Right hindlimb (tissue), 1 donor: Measurements from ENCODE around the gene CARHSP1.
"Not testable (repeated sequence)": the region's sequence is repeated elsewhere in the genome, so short reads cannot be mapped to it uniquely, and the experiment has no call there.

Source experiments
- DNase-seq: peaks from one replicate; pipeline ENCODE4 v3.0.0-alpha.2; 2018

The CARHSP1 gene

DNA sequence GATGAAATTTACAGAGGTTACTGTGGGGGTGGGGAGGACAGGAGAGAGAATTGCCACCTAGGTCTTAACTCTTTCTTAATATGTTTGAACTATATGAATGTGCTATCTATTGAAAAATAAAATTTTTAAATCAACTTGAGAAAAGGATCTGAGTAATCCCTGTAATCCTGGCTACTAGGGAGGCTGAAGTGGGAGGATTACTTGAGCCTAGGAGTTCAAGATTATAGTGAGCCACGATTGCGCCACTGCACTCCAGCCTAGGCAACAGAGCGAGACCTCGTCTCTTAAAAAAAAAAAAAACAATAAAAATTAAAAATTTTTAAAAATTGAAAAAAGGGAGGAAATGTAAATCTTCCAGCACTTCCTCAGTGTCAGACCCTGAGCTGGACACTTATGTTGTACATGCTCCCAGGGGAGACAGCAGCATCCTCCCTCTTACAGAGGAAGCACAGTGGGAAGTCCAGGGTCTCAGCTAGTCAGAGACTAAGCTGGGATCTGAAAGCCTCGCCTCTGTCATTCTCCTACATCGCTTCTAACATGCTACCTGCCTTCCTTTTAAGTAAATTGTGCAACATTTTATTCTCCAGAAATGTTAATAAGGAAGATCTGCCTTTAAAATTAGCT, 49.3 kb downstream of the CARHSP1 start:
- DNase-seq: no peak

DNA sequence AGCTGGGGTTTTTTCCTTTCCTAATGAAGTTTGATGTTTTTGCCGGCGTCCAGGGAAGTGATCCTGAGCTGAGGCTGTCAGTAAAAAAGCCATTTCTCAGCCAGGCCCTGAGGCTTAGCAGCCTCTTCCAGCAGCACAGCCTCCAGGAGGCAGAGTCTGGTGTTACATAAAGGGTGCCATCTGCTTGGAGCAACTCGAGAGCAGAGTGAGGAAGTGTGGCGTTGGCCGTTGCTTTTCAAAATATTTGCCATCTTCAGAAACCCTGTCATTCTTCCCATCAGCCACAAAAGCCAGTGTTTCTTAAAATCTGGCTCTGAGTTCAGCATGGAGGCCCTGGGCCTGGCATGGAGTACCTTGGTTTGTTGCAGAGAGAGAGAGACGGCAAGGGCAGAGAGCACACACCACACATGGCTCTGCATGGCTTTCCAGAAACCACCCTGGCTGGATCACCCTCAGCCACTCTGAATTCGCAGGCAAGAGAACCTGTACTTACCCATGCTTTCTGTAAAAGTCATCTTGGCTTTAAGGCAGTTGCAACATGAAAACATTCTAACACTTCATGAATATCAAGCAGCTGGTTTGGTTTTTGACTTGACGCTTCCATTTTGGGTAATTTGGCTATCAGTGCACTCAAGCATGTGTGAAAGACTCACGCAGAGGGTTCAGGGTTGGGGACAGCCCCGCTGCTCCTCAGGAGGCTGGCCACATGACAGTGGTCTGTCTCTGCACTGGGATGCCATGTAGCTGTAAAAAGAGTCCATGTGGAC, 50.1 kb downstream of the CARHSP1 start:
- DNase-seq: no peak

DNA sequence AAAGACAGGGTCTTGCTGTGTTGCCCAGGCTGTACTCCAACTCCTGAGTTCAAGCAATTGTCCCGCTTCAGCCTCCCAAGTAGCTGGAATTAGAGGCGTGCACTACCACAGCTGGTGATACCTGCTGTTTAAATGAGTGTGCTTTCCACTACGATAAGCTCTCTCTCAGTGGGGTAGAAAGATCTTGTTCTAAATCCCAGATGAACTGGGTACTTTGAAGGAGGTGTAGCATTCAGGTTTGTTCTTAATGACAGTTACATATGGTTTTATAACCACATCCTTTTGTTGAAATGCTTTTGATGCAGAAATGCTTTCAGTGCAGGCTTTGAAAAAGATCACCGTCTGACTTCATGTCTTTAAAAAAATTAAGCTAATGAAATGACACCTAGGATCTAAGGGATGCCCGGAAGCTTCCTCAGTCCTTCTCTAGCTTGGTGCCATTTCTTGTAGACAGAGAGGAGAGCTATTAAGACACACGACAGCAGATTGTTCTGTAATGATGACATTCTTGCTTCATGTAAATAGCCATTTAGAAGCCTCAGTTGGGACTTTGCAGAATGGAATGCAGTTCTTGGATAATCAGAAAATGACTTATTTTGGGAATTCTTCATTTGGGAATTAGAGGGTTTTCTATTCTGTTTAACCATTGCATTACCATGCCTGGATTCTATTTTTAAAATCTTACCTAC, 51.7 kb downstream of the CARHSP1 start:
- no peak for DNase-seq

DNA sequence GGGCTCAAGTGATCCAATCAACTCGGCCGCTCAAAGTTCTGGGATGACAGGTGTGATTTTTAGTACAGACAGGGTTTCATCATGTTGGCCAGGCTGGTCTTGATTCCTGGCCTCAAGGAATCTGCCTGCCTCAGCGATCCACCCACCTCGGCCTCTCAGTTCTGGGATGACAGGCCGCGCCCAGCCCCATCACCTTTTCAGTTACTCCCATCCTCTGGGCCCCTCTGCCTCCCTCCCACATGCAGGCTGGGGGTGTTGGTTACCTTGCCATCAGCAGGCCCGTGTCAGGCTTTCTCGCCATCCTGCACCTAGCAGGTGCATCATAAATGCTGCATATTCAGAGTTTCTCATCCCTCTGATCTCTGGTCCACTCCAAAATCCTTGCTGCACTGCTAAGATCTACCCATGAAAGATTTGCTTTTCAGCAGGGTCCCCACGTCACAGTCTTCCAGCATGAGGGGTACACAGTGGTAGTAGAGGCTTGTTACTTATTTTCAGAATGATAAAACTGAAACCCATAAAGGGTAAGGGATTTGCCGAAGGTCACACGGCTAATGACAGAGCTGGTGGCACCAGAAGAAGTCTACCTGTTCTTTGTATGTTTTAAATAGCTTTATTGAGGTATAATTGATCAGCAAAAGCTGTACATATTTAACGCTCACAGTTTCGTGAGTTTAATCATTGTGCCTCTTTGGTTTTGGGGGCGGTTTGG, 54.6 kb downstream of the CARHSP1 start:
- DNase-seq: no peak

DNA sequence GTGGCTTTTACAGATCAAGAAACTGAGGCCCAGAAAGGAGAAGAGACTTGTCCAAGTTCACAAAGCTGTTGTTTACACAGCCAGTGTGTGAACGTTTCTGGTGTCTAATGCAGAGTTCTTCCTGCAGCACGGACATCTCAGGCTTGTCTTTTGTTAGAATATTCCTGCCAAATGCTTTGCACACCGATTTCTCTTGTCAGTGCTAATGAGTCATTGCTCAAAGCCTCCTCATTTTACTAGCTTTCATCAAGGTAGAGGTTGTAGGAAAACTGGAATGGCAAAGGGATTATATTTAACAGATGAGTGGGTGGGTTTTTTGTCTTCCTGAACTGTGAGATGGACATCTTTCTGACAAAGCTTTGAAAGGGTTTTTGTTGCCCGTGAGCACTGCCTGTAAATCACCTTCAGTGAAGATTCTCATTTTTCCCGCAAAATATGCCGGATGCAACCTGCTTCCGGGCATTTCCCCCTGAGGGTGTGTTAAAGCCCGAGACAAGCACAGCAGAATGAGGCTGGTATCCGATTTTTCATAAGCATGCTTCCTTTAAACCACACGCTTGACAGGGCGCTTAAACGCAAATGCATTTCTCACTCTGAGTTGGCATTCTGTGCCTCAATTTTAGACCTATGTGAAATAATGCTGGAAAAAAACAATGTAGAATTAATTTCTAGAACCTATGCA, 56.5 kb downstream of the CARHSP1 start:
- no peak for DNase-seq

DNA sequence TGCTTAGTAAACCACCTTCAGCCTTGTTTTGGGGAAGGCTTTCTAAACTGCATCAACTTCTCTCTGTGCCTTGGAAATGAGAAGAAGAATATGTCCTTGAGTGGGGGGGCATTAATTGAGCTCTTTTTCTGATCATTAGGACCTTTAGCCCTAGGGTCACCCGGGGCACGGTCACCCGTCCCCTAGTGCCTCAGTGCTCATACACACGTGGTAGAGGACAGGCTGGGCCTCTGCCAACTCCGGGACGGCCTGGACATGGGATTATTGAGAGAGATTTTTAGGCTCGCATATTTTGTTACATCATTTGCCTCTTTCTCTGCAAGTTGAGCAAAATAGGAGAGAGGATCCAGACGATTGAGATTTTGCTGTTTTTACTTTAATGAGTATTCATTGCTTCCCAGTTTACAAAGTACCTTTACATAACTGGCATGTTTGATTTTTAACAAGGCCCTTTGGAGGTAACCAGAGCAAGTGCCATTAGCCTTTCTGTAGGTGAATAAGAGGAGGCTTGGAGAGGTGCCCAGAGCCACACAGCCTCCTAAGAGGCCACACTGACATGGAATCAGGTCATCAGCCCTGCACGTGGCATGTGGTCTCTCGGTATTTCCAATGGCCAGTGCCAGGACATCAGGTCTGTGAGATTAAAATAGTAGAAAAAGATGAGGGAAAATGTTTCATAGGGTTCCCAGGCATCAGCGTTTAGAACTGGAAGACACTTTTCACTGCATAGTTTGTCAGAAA, 60.0 kb downstream of the CARHSP1 start:
- no peak for DNase-seq

DNA sequence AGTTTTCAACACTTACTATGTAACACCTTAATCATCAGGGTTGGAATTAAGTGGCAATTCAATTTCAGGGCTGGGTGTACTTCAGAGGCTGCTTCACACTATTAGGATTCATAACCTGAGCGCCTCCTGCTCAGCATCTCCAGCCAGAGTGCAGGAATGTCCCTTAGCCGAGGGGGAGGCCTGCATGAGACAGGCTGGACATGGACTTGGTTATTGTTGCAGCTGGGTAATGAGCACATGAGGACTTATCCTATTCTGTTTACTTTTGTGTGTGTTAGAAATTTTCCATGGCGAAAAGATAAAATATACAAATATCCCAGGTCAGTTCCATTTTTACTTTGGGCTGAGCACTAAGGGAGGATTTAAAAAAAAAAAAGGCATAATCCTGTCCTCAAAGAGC, 60.8 kb downstream of the CARHSP1 start:
- DNase-seq: no peak

DNA sequence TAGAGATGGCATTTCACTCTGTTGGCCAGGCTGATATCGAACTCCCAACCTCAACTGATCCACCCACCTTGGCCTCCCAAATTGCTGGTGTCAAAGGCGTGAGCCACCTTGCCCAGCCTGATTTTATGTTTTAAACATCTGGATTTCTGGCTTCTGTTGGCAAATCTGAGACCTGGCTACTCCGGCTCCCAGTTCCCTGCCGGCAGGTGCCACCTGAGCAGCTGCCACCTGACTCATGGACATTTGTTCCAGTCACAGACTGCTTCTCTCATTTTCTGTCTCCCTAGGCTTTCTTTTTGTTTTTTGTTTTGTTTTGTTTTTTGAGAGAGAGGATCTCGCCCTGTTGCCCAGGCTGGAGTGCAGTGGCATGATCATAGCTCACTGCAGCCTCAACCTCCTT, 61.6 kb downstream of the CARHSP1 start:
- DNase-seq: no peak

DNA sequence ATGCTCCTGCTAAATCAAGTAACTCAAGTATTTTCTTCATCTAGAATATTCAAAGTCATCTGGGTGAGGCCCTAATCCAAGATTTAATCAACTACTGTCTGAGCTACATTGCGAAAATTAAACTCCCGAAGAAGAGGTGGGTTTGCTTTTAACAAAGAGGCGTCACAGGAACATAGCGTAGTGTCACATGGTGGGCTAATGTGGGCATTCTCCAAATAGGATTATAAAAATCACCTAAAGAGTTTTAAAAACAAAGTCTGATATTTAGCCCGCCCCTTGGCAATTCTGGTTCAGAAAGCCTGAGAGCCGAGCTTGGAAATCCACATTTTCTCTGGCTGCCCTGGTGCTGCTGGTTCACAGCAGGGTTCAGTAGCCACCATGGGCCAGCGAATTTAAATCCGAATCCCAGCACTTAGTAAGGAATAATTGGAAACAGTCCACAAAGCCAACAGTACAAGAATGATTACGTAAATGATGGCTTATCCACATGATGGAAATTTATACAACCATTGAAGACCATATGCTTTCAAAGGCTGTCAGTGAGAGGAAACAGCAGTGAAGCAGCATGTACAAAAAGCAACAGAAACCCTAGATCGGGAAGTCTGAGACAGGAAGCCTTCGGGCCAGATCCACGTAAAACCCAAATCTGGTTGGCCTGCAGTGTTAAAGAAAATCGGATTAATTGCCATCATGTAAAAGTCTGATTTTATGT, 62.4 kb downstream of the CARHSP1 start:
- no peak for DNase-seq

DNA sequence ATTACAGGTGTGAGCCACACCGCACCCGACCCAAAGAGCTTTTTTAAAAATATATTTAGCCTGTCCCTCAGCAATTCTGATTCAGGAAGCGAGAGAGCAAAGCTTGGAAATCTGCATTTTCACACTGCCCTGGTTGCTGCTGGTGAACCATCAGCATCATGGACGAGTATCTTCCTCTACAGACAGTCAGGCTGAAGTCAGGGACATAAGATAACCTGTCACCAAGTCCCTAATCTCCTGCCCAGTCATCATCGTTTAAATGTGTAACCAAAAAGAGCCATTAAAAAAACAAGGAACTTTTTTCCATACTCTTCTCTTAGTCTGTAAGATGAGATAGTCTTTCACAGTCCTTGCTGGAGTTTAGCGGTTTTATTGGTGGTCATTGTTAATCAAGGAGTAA, 64.5 kb downstream of the CARHSP1 start:
- DNase-seq: no peak

DNA sequence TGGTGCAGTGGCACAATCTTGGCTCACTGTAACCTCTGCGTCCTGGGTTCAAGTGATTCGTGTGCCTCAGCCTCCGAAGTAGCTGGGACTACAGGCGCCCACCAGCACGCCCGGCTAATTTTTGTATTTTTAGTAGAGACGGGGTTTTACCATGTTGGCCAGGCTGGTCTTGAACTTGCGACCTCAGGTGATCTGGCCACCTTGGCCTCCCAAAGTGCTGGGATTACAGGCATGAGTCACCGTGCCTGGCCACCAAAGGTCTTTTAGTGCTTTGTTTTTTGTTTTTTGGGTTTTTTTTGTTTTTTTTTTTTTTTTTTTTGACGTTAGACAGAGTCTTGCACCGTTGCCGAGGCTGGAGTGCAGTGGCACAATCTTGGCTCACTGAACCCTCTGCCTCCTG, 65.1 kb downstream of the CARHSP1 start:
- not testable (repeated sequence) for DNase-seq
